HL-60/S4 (cell line): ENCODE data around the gene TRIML2.
"Not testable (repeated sequence)": the region's sequence is repeated elsewhere in the genome, so short reads cannot be mapped to it uniquely, and the experiment has no call there.

Experiments used
- in situ Hi-C: fragments of 300-500 bp; cut with MboI; formaldehyde crosslinking; loops from 2 replicates; pipeline ENCODE4 v1.14.3; 2022; ENCODE audit warnings: low sequenced_read_pairs

TRIML2 gene

GRCh38 chr4:188107931-188108843 is 1.2 kb downstream of the TRIML2 start:
- in situ Hi-C loops = no loop called here

- in situ Hi-C loops = no loop called here
Observed at GRCh38 chr4:188106454-188106853, 2.9 kb downstream of the TRIML2 start.

GRCh38 chr4:188092824-188093223 is 16.6 kb downstream of the TRIML2 start:
- in situ Hi-C loops = no loop called here

GRCh38 chr4:188086858-188087257 is 22.5 kb downstream of the TRIML2 start:
- in situ Hi-C loops = no loop called here

GRCh38 chr4:188082796-188083195 is 26.6 kb downstream of the TRIML2 start:
- in situ Hi-C loops = no loop called here

- in situ Hi-C loops = no loop called here
Observed at GRCh38 chr4:188078116-188078515, 31.3 kb downstream of the TRIML2 start.

GRCh38 chr4:188076169-188076568 is 33.2 kb downstream of the TRIML2 start:
- in situ Hi-C loops = no loop called here

GRCh38 chr4:188061083-188061482 is 48.3 kb downstream of the TRIML2 start:
- in situ Hi-C loops = no loop called here

GRCh38 chr4:188053302-188053701 is 56.1 kb downstream of the TRIML2 start:
- in situ Hi-C loops = no loop called here

- in situ Hi-C loops = no loop called here
Observed at GRCh38 chr4:188046657-188047056, 62.7 kb downstream of the TRIML2 start.

- in situ Hi-C loops = not testable (repeated sequence)
Observed at GRCh38 chr4:188045461-188045860, 63.9 kb downstream of the TRIML2 start.

- in situ Hi-C loops = no loop called here
Observed at GRCh38 chr4:188043154-188043553, 66.2 kb downstream of the TRIML2 start.

GRCh38 chr4:188042191-188042590 is 67.2 kb downstream of the TRIML2 start:
- in situ Hi-C loops = no loop called here

- in situ Hi-C loops = no loop called here
Observed at GRCh38 chr4:188041721-188042120, 67.7 kb downstream of the TRIML2 start.
